IPS-18c (cell line): ENCODE measurements around the gene PHYH.
"Not testable (repeated sequence)": the region's sequence is repeated elsewhere in the genome, so short reads cannot be mapped to it uniquely, and the experiment has no call there.

ENCODE experiments used
- H3K4me3 ChIP-seq: 2 replicates; pipeline ENCODE4 v1.7.0; 2013; ENCODE audit warnings: low read depth, mild to moderate bottlenecking, low read length, moderate library complexity; ENCODE audit not compliant: insufficient read depth
- H3K9me3 ChIP-seq: one replicate; pipeline ENCODE4 v1.6.1; 2013; ENCODE audit warnings: mild to moderate bottlenecking, low read length, moderate library complexity; ENCODE audit not compliant: control insufficient read depth, insufficient read depth

The PHYH gene

GRCh38 chr10:13299437-13300287 is at the start of gene PHYH:
PHYH (minus strand) TSS chr10:13300064; CDS start chr10:13300042, 22 bp downstream.
- Histone ChIP-seq H3K9me3 (no peaks in the 10 kb centered on the region), H3K4me3 (peak within 1 kb of the TSS; percentile 64)

DNA sequence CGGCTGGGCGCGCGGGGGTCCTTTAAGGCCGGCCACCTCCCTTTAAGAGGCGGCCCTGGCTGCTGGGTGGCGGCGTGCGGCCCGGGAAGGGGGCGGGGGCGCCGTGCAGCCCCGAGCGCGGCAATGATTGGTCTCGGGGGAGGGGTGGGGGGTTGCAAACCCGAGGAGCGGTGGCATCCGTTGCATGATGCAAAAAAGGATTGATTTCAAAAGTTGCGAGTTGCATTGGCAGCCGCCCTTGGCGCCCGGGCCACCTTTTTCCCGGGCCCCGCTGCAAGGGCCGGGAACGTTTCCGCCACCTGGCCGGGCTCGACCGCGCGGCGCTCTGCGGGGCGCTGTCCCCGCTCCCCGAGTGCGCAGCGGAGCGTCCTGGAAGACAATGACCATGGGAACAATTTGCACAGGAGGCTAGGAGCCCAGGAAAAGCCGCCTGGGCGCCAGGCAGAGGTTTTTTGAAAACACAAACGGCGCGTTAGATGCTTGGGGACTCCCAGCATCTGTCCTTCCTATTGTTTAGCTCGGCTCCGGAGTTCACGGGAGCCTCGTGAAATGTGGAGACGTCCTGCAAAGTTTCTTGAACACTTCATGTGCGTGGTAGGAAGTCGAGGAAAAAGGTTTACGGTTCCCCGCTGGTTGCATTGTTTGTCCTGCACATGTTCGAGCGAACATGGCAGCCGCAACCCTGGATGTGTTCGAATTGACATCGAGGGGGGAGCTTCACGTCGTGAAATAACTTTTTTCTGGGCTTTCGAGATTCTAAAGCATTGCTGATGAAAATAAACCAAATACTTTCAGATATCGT is 48.6 kb upstream of the PHYH start, which contains the start of gene SEPHS1:
TSS of gene SEPHS1 (minus strand) at position 78 of the 802 bp plus-strand sequence. CDS start 3,343 bp downstream, outside the sequence.
- Histone ChIP-seq H3K4me3 (peak within 1 kb of the TSS; percentile 79), H3K9me3 (no peaks in the 10 kb centered on the region)

DNA sequence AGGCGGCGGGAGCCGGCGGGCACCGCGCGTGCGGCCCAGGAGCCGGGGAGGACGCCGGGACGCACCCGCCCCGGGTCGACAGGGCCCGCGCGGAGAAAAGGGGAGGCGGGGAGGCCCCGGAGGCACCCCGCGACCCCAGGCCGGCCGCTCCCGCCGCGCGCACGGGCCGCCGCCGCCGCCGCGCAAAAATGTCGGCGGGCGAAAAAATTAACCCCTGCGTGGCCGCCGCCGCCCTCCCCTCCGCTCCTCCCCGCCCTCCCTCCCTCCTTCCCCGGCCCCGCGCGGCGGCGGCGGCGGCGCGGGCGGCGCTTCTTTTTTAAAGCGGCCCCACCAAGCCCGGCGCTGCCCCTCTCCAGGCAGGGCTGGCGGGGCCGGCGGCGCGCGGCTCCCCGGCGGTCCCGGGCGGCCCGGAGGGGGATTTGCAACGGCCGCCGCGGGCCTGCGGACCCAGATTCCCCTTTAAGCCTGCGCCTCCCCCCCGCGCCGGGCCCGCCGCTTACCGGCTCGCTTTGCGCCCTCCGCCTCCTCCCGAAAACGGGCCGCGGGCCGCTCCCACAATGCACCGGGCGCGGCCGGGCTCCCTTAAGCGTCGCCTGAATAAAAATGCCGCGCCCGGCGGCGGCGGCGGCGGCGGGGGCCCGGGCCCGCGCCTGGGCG is 47.8 kb upstream of the PHYH start:
- Histone ChIP-seq H3K9me3 (no peaks in the 10 kb centered on the region), H3K4me3 (peak overlapping the region; percentile 76)

DNA sequence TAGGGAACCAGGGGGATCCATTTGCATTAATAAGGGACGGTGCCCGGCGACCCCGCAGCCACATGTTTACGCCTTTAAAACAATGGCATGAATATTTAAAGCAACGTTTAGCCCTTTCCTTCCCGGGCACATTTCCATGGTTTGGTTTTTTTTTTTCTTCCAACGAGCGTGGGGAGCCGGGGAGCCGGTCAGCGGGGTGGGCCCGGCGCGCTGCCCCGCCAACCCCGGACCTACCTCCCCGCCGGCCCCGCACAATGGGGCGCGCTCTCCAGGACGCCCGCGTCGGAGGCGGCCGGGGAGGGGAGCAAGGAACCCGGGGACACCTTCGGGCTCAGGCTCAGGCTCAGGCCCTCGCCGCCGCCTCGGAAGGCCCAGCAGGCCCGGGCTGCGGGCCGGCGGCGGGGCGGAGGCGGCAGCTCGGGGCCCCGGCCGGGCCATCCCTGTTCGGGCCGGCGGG is 47.2 kb upstream of the PHYH start:
- Histone ChIP-seq H3K9me3 (no peaks in the 10 kb centered on the region), H3K4me3 (peak overlapping the region; percentile 76)

DNA sequence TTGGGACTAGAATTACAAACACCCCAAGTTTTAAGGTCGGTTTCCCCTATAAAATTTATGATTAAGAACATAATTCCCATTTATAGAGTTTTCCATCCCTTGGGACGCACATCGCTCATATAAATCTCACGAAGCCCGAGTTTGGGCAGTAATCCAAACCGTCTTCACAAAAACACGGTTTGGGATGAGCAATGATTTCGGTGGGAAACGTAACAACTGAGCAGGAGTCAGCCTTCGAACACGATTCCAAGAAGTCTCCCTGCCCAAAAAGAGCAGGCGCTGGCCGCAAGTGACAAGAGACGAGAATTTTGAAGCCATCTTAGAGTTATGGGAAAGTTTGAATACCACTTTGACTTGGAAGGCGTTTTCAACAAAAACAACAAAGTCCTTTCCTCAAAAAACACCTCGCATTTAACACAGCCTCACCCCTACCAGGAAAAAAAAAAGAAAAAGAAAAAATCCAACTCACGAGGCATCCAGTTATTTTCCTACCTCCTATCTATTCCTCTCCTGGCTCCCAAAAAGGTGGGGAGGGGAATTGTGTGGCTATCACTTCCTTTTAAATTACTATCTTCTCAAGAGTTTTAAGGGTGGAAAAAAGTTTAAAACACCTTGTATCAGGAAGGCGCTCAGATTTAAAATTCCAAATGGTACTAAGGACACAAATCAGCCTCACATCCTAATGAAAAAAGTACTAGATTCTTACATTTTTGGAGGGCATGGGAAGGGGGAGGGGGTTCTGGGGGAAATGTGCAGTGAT is 46.6 kb upstream of the PHYH start:
- no peaks in the 10 kb centered on the region for H3K9me3 ChIP-seq
- peak overlapping the region; percentile 76 for H3K4me3 ChIP-seq

DNA sequence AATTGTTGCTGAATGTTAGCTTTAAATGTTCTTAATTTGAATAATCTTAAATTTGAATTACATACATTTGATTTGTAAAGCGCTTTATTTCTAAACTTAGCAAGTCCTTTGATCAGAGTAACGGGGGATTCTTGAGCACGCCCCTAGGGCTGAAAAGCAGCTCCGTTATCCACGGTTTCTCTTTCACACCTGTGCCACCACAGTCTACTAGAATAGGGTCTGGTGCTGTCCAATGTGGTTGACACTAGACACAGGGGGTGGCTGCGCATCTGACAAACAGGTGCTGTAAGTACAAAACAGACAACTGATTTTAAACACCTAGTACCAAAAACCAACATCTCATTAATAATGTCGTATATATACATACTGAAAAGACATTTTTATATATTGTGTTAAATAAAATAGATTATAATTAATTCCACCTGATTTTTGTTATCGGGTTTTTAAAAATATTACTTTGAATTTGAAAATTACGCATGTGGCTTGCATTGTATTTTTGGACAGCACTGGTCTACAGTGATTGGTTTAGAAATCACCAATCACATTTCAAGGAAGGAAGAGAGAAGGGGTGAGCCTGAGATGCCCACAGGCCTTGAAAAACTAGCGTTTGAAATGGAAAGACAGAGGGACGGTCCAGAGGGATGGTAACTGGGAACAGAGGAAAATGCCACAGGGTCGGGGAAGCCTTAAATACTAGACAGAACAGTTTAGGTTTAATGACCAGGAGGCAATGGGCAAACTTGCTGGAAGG is 40.9 kb upstream of the PHYH start:
- H3K9me3 ChIP-seq, result no peaks in the 10 kb centered on the region
- no peak overlapping the region for H3K4me3 ChIP-seq

DNA sequence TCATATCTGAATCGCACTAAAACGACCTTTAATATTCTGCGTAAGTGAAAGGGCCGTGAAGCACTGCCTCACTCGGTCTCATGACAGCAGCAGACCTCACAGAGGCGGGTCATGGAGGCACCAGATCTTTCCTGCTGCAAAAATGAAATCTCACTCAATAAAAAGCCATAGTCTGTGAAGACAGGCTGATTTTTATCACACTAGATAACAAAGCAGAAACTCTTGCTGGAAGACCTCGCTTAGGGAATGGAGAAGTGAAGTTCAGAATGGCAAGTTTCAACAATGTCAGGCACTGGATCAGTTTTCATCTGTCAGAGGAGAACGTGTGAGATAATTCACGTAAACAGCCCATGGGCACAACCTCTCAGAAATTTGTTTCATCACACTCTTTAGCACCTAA is 40.2 kb upstream of the PHYH start:
- Histone ChIP-seq H3K4me3 (no peak overlapping the region), H3K9me3 (no peaks in the 10 kb centered on the region)

DNA sequence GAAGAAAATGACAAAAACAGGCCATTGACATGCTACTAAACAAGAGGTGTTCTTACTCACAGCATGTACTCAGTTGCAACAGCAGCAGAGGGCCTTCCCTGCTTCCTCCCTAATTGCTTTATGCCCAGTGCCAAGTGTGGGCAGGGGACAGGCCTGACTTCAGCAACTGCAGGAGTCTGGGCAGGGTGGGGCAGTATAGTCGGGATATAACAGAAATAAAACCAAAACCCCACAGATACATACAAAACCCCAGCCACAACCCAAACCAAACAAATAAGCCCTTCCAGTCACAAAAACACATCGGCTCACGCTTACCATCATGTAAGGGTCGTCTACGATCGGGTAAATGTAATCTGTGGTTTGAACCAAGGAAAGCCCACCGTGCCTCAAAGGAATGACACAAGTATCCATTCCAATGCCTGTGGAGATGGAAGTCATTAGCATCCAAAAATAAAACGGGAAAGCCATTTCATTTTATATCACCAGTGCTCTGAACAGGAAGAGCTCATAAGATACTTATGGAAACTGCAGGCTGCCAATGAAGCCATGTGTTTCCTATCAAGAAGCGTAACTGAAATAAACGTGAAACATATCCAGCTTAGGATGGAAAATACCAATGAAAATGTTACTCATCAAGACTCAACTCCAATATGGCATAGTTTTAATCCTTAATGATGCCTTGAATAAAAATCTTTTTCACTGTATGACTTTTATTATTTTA is 38.7 kb upstream of the PHYH start:
- H3K4me3 ChIP-seq, result no peak overlapping the region
- no peaks in the 10 kb centered on the region for H3K9me3 ChIP-seq

GRCh38 chr10:13337827-13338196 is 37.9 kb upstream of the PHYH start:
- no peak overlapping the region for H3K4me3 ChIP-seq
- no peaks in the 10 kb centered on the region for H3K9me3 ChIP-seq

- H3K4me3 ChIP-seq, result no peak overlapping the region
- no peaks in the 10 kb centered on the region for H3K9me3 ChIP-seq
Observed at GRCh38 chr10:13337128-13337826, 37.4 kb upstream of the PHYH start.

DNA sequence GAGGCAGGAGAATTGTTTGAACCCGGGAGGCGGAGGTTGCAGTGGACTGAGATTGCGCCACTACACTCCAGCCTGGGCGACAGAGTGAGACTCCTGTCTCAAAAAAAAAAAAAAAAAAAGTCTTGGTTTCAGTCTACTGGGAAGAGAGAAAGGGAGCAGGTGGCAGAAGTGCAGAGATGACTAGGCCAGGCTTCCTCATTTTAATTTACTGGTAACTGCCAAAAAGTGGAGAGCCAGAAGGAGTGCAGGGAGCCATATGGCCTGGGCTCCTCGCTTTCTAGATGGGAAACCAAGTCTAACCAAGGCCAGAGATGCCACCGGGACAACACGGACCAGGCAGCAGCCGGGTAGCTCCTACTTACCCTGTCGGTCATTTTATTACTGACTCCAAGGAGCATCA is 36.0 kb upstream of the PHYH start:
- no peak overlapping the region for H3K4me3 ChIP-seq
- no peaks in the 10 kb centered on the region for H3K9me3 ChIP-seq

DNA sequence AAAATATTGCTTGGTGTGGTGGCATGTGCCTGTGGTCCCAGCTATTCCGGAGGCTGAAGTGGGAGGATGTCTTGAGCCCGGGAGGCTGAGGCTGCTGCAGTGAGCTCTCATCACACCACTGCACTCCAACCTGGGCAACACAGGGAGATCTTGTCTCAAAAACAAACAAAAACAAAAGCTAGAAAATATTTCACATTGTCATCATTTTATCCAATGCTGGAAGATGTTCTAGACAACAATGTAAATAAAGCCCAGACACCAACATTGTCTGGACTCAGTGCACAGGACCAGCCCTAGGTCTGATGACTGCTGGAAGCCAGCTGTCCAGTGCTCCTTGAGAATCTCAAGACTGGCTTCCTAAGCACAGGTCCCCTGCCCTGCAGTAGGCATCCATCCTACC is 34.7 kb upstream of the PHYH start:
- Histone ChIP-seq H3K9me3 (no peaks in the 10 kb centered on the region), H3K4me3 (no peak overlapping the region)

DNA sequence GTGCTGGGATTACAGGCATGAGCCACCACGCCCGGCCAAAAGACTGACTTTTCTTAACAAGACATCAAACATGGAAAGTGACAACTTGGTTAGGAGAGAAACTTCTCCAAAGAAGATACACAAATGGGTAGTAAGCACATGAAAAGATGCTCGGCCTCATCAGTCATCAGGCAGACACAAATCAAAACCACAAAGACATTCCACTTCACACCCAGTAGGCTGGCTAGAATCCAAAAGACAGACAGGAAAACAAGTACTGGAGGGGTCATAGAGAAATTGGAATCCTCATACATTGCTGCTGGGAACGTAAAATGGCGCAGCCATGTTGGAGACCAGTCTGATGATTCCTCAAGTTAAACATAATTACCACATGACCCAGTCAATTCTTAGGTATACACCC is 31.8 kb upstream of the PHYH start:
- H3K9me3 ChIP-seq, result no peaks in the 10 kb centered on the region
- no peak overlapping the region for H3K4me3 ChIP-seq

- not testable (repeated sequence) for H3K4me3 ChIP-seq, H3K9me3 ChIP-seq
Observed at GRCh38 chr10:13330980-13331379, 31.1 kb upstream of the PHYH start.

DNA sequence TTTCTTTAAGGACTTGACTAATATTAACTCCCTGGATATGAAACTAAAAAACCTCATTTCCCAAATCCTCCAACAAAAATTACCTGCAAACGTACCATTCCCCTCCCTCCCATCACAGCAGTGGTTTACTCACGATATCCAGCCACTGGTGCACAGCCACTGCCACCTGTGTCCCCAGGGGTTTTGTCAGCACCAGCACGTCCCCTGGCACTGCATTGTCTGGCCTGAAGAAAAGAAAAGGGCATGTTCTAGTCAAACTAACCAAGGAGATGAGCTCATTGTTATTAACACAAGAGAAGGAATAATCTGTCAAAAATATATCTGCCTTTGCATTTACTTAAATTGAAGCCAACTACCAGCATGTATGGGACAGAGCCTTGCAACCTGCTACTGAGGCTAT is 29.7 kb upstream of the PHYH start:
- H3K9me3 ChIP-seq, result no peaks in the 10 kb centered on the region
- H3K4me3 ChIP-seq, result no peak overlapping the region
